ENCODE results near the gene XIST.

The XIST gene

GRCh38 chrX:73821921-73822559, 30.5 kb downstream of the XIST start (continued):
- no peak for TF ChIP-seq ZBTB10 (tag by site-specific recombination; IDR thresholded peaks at IDR 0.05)
- TF ChIP-seq ZFHX2 (tag by site-specific recombination; conservative IDR thresholded peaks at IDR 0.05), result no peak
- no peak for TF ChIP-seq ZNF623 (tag by site-specific recombination; IDR thresholded peaks at IDR 0.05)
- TF ChIP-seq ZNF302 (tag by site-specific recombination; IDR thresholded peaks at IDR 0.05; ENCODE audit: low read depth), result no peak
- peak; percentile 71 for TF ChIP-seq IKZF3 (tag by site-specific recombination; IDR thresholded peaks at IDR 0.05)
- TF ChIP-seq ZNF398 (tag by site-specific recombination; IDR thresholded peaks at IDR 0.05), result no peak
- no peak for TF ChIP-seq ZNF48 (tag by site-specific recombination; IDR thresholded peaks at IDR 0.05)
- no peak; the same call in 1 of the 2 replicates for TF ChIP-seq ZBTB6 (tag by site-specific recombination; IDR thresholded peaks at IDR 0.05)
- TF ChIP-seq KLF9 (tag by site-specific recombination; IDR thresholded peaks at IDR 0.05; ENCODE audit: low read depth), result no peak
- no peak for TF ChIP-seq ZNF558 (tag by site-specific recombination; IDR thresholded peaks at IDR 0.05)
- TF ChIP-seq ZIC2 (tag by site-specific recombination; IDR thresholded peaks at IDR 0.05), result no peak
- peak; percentile 91 for TF ChIP-seq INSM2 (tag by site-specific recombination; IDR thresholded peaks at IDR 0.05)
- TF ChIP-seq ZNF629 (tag by site-specific recombination; IDR thresholded peaks at IDR 0.05), result no peak
- TF ChIP-seq ZBTB49 (tag by site-specific recombination; IDR thresholded peaks at IDR 0.05; ENCODE audit: low read depth), result no peak
- no peak for TF ChIP-seq ZNF221 (tag by site-specific recombination; IDR thresholded peaks at IDR 0.05; ENCODE audit: borderline replicate concordance)
- TF ChIP-seq ZNF529 (tag by site-specific recombination; IDR thresholded peaks at IDR 0.05; ENCODE audit: insufficient replicate concordance), result no peak
- TF ChIP-seq OSR2 (tag by site-specific recombination; IDR thresholded peaks at IDR 0.05), result 0 out of 2 replicates have a peak, but pooled peaks have one; percentile 50
- peak; percentile 73 for TF ChIP-seq PRDM6 (tag by site-specific recombination; IDR thresholded peaks at IDR 0.05)
- TF ChIP-seq ZNF571 (tag by site-specific recombination; IDR thresholded peaks at IDR 0.05), result no peak
- TF ChIP-seq ZNF596 (tag by site-specific recombination; IDR thresholded peaks at IDR 0.05), result no peak
- TF ChIP-seq ZNF280C (tag by site-specific recombination; IDR thresholded peaks at IDR 0.05), result no peak
- no peak for TF ChIP-seq ZBTB17 (tag by site-specific recombination; IDR thresholded peaks at IDR 0.05)
- no peak for TF ChIP-seq YY1 (tag by site-specific recombination; IDR thresholded peaks at IDR 0.05)
- no peak for TF ChIP-seq ZNF654 (tag by site-specific recombination; IDR thresholded peaks at IDR 0.05; ENCODE audit: low read depth)
